BJ (cell line): ENCODE data around the gene HOXC10. TPM values are rescaled to one million over a fixed set of nuclear protein-coding genes. Genes with fewer than 3 reads are reported as not detected.
A peak's percentile ranks its signal among the peaks of the same experiment; 100 is the strongest.

Experiments used
- CTCF ChIA-PET: fragments of 350-600 bp; formaldehyde crosslinking; extraction: SDS; loops from one replicate; lab custom pipeline; 2021; ENCODE audit warnings: antibody characterized with exemption, inconsistent platforms; lab: Yijun Ruan, JAX
- POLR2A ChIA-PET: fragments of 300-600 bp; sonication (Branson Sonifier 250); formaldehyde crosslinking; extraction: SDS; loops from one replicate; lab custom pipeline; 2021; ENCODE audit warnings: antibody characterized with exemption; lab: Charles Lee
- DNase-seq: peaks from one replicate; pipeline ENCODE4 v3.0.0-alpha.2; 2011; ENCODE audit warnings: low read depth
- H3K27me3 ChIP-seq: 2 replicates; pipeline ENCODE4 v1.6.0; 2011; ENCODE audit warnings: low read length; ENCODE audit not compliant: control insufficient read depth, insufficient read depth
- H3K36me3 ChIP-seq: 2 replicates; pipeline ENCODE4 v1.5.1; 2011; ENCODE audit warnings: low read length; ENCODE audit not compliant: control insufficient read depth, insufficient read depth
- H3K4me3 ChIP-seq: 2 replicates; pipeline ENCODE4 v1.5.1; 2011; ENCODE audit warnings: low read depth, mild to moderate bottlenecking, control low read depth, low read length
- CTCF ChIP-seq: IDR thresholded peaks from 2 replicates; pipeline ENCODE4 v1.5.1; 2011; ENCODE audit warnings: low read depth, mild to moderate bottlenecking, control low read depth, inconsistent platforms, low read length, moderate library complexity; ENCODE audit not compliant: insufficient read depth
- polyA plus RNA-seq: library from polyadenylated mRNA; depleted of rRNA; stranded (reverse); fragments of >200 nt; gene quantifications from 2 replicates; pipeline ENCODE4 v1.2.3, GENCODE V29; 2011

HOXC10 gene
- polyA plus RNA-seq, 1 experiment: 13.9 TPM

GRCh38 chr12:53974084-53975063 lies 10.6 kb upstream of the HOXC10 start, which contains the start of gene HOTAIR:
TSS of gene HOTAIR (minus strand) at chr12:53974954.
- TF ChIP-seq CTCF: no peak
- DNase-seq: no peak
- Histone ChIP-seq H3K4me3 (peak within 1 kb of the TSS; percentile 64), H3K27me3 (no peaks in the 10 kb centered on the region; the same call in none of the 2 replicates), H3K36me3 (no peaks in the 10 kb centered on the region)
- CTCF ChIA-PET: interaction anchor here (0.6 to 1.3 kb wide), 5 partner anchors 10 to 326 kb away, joined by 3 read pairs; partner anchors contain the start of gene HOXC10
- POLR2A ChIA-PET: no interaction called here

GRCh38 chr12:53975064-53975471 lies 9.9 kb upstream of the HOXC10 start:
- CTCF ChIA-PET: interaction anchor here (0.6 to 2.3 kb wide), 5 partner anchors 10 to 362 kb away, joined by 3 to 14 read pairs (median 3); partner anchors contain the start of gene HOXC10
- Histone ChIP-seq H3K27me3 (no peaks in the 10 kb centered on the region; the same call in none of the 2 replicates), H3K36me3 (no peaks in the 10 kb centered on the region), H3K4me3 (peak overlapping the region; percentile 64)
- POLR2A ChIA-PET: no interaction called here
- TF ChIP-seq CTCF: no peak
- DNase-seq: no peak

- CTCF ChIA-PET: interaction anchor here (0.6 to 2.3 kb wide), 5 partner anchors 9 to 362 kb away, joined by 3 to 14 read pairs (median 4); partner anchors contain the start of genes HOXC10 and HOXC9
- H3K27me3 ChIP-seq: no peaks in the 10 kb centered on the region; the same call in none of the 2 replicates
Observed at GRCh38 chr12:53975479-53976152, 9.3 kb upstream of the HOXC10 start.

GRCh38 chr12:53976172-53976822 lies 8.6 kb upstream of the HOXC10 start:
- Histone ChIP-seq H3K27me3 (no peaks in the 10 kb centered on the region; the same call in none of the 2 replicates), H3K36me3 (no peaks in the 10 kb centered on the region), H3K4me3 (peak overlapping the region; percentile 17; the same call in 1 of the 2 replicates)
- ChIA-PET CTCF (interaction anchor here (0.9 to 2.3 kb wide), 4 partner anchors 9 to 232 kb away, joined by 3 to 14 read pairs (median 6); partner anchors contain the start of genes HOXC10 and HOXC9), POLR2A (no interaction called here)
- peak; percentile 75 for DNase-seq
- no peak for TF ChIP-seq CTCF

More at GRCh38 chr12:53975479-53976152, 9.3 kb upstream of the HOXC10 start:
- TF ChIP-seq CTCF: no peak
- no peaks in the 10 kb centered on the region for H3K36me3 ChIP-seq
- DNase-seq: no peak
- H3K4me3 ChIP-seq: peak overlapping the region; percentile 64
- POLR2A ChIA-PET: no interaction called here
